Mucosa of rectum (tissue), 2 donors: ENCODE results near the gene STYX.

Experiments
- H3K27ac ChIP-seq, 2 donors: one replicate each; pipeline ENCODE4 v1.7.0; 2013; ENCODE audit warnings: inconsistent platforms in 2 of 2, low read depth in 2 of 2, low read length in 2 of 2
- H3K27me3 ChIP-seq, 2 donors: one replicate each; pipeline ENCODE4 v1.7.0; 2013; ENCODE audit warnings: low read length in 2 of 2; ENCODE audit not compliant: control insufficient read depth in 2 of 2, insufficient read depth in 2 of 2
- H3K36me3 ChIP-seq, 2 donors: one replicate each; pipeline ENCODE4 v1.7.0; 2013; ENCODE audit warnings: low read length in 2 of 2; ENCODE audit not compliant: control insufficient read depth in 2 of 2, insufficient read depth in 2 of 2
- H3K4me1 ChIP-seq, 2 donors: one replicate each; pipeline ENCODE4 v1.7.0; 2013; ENCODE audit warnings: low read length in 2 of 2, mild to moderate bottlenecking in 1 of 2; ENCODE audit not compliant: control insufficient read depth in 2 of 2, insufficient read depth in 2 of 2
- H3K4me3 ChIP-seq, 2 donors: one replicate each; pipeline ENCODE4 v1.7.0; 2013; ENCODE audit warnings: low read length in 2 of 2
- H3K9ac ChIP-seq, 2 donors: one replicate each; pipeline ENCODE4 v1.7.0; 2013; ENCODE audit warnings: low read length in 2 of 2, low read depth in 1 of 2, mild to moderate bottlenecking in 1 of 2
- H3K9me3 ChIP-seq, 2 donors: one replicate each; pipeline ENCODE4 v1.7.0; 2013; ENCODE audit warnings: low read length in 2 of 2; ENCODE audit not compliant: control insufficient read depth in 2 of 2
- donor health status: healthy.
- donor health status: Normal muscosa, but diverticular disease.

The STYX gene

GRCh38 chr14:52700701-52701172 lies 29.2 kb upstream of the STYX start:
- Histone ChIP-seq H3K27ac (peak overlapping the region; percentile 69 to 70), H3K4me3 (no peak overlapping the region), H3K9ac (peak overlapping the region in 1 of 2 donors; percentile 26), H3K27me3 (no peaks in the 10 kb centered on the region), H3K9me3 (no peaks in the 10 kb centered on the region), H3K36me3 (no peaks in the 10 kb centered on the region), H3K4me1 (peaks cover 2 to 18% of the 10 kb centered on the region in 2 donors)

- no peak overlapping the region for H3K9ac ChIP-seq
- peak overlapping the region; percentile 69 to 70 for H3K27ac ChIP-seq
- peak overlapping the region in 1 of 2 donors; percentile 42 for H3K4me3 ChIP-seq
- no peaks in the 10 kb centered on the region for H3K9me3 ChIP-seq
- no peaks in the 10 kb centered on the region for H3K36me3 ChIP-seq
- peaks cover 0 to 19% of the 10 kb centered on the region in 2 donors for H3K4me1 ChIP-seq
- no peaks in the 10 kb centered on the region for H3K27me3 ChIP-seq
These were observed 28.7 kb upstream of the STYX start for GRCh38 chr14:52701223-52701622.

- Histone ChIP-seq H3K9ac (no peak overlapping the region), H3K4me1 (peaks cover 0 to 29% of the 10 kb centered on the region in 2 donors), H3K9me3 (no peaks in the 10 kb centered on the region), H3K36me3 (no peaks in the 10 kb centered on the region), H3K4me3 (no peak overlapping the region), H3K27me3 (no peaks in the 10 kb centered on the region), H3K27ac (no peak overlapping the region)
These were observed 26.7 kb upstream of the STYX start for GRCh38 chr14:52703225-52703624.

GRCh38 chr14:52703664-52704063 lies 26.3 kb upstream of the STYX start:
- no peak overlapping the region for H3K27ac ChIP-seq
- no peak overlapping the region for H3K4me3 ChIP-seq
- H3K36me3 ChIP-seq = peaks cover 0 to 2% of the 10 kb centered on the region in 2 donors
- no peaks in the 10 kb centered on the region for H3K27me3 ChIP-seq
- H3K9me3 ChIP-seq = no peaks in the 10 kb centered on the region
- H3K9ac ChIP-seq = no peak overlapping the region
- peaks cover 0 to 31% of the 10 kb centered on the region in 2 donors for H3K4me1 ChIP-seq

GRCh38 chr14:52706286-52706685 lies 23.7 kb upstream of the STYX start:
- Histone ChIP-seq H3K27ac (peak overlapping the region; percentile 92 to 94), H3K4me3 (peak overlapping the region; percentile 78 to 99), H3K36me3 (peaks cover 15 to 23% of the 10 kb centered on the region in 2 donors)

DNA sequence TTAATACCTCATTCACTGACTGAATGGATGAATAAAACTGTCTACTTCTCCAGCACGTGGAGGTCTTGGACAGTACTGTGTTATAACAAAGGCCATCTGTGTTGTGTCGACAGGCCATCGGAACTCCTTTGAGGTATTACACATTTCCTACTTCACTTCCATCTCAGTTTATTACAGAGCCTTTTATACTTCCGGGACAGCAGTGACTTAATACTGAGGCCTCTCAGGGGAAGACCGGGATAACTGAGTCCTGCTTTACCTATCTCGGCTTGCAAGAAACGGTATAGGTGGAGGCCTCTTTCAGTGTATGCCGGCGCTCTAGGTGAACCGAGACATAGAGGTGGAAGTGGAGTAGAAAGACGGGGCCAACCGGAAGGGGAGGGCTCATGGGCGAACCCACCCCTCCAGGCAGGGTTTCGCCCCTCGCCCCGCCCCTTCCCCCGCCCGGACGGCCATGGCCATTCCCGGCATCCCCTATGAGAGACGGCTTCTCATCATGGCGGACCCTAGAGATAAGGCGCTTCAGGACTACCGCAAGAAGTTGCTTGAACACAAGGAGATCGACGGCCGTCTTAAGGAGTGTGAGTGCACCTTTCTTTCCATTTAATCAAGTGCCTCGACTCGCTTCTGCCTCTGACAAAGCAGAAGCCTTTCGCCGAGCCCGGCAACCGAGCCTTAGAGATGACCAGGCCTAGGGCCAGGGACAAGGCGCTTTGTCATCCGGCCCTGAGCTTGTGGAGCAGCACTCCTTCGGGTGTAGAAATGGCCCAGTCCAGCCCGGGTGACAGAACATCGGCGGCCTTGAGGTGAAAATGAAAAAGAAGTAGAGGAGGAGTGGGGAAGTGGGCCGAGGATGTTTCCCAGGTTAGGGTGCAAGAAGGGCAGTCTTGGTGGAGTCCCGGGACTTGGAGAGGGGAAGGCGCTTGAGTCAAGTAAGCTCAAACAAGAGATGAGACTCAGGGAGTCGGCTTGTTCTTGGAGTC lies 23.0 kb upstream of the STYX start, which contains the start of gene PSMC6:
Gene PSMC6, plus strand, starts transcription at position 477 of the 983 bp plus-strand sequence. Its CDS starts 20 bp downstream, at position 497.
- Histone ChIP-seq H3K27ac (peak within 1 kb of the TSS; percentile 92 to 94), H3K9ac (peak within 1 kb of the TSS; percentile 81 to 87), H3K4me3 (peak within 1 kb of the TSS; percentile 78 to 99), H3K4me1 (peaks cover 0 to 16% of the 10 kb centered on the region in 2 donors), H3K9me3 (no peaks in the 10 kb centered on the region), H3K36me3 (peaks cover 21 to 30% of the 10 kb centered on the region in 2 donors), H3K27me3 (no peaks in the 10 kb centered on the region)

More at GRCh38 chr14:52706286-52706685, 23.7 kb upstream of the STYX start:
- Histone ChIP-seq H3K27me3 (no peaks in the 10 kb centered on the region), H3K4me1 (peaks cover 0 to 17% of the 10 kb centered on the region in 2 donors), H3K9me3 (no peaks in the 10 kb centered on the region), H3K9ac (peak overlapping the region; percentile 81 to 87)

- no peaks in the 10 kb centered on the region for H3K9me3 ChIP-seq
- H3K27me3 ChIP-seq = no peaks in the 10 kb centered on the region
- H3K9ac ChIP-seq = no peak overlapping the region
- peaks cover 0 to 10% of the 10 kb centered on the region in 2 donors for H3K4me1 ChIP-seq
- H3K4me3 ChIP-seq = no peak overlapping the region
- H3K36me3 ChIP-seq = peaks cover 56 to 67% of the 10 kb centered on the region in 2 donors
- H3K27ac ChIP-seq = no peak overlapping the region
These were observed 18.3 kb upstream of the STYX start for GRCh38 chr14:52711666-52712065.

GRCh38 chr14:52716155-52716554 lies 13.8 kb upstream of the STYX start:
- Histone ChIP-seq H3K27ac (no peak overlapping the region), H3K36me3 (peaks cover 66 to 67% of the 10 kb centered on the region in 2 donors), H3K9me3 (no peaks in the 10 kb centered on the region), H3K4me3 (no peak overlapping the region), H3K27me3 (no peaks in the 10 kb centered on the region), H3K4me1 (no peaks in the 10 kb centered on the region), H3K9ac (no peak overlapping the region)

DNA sequence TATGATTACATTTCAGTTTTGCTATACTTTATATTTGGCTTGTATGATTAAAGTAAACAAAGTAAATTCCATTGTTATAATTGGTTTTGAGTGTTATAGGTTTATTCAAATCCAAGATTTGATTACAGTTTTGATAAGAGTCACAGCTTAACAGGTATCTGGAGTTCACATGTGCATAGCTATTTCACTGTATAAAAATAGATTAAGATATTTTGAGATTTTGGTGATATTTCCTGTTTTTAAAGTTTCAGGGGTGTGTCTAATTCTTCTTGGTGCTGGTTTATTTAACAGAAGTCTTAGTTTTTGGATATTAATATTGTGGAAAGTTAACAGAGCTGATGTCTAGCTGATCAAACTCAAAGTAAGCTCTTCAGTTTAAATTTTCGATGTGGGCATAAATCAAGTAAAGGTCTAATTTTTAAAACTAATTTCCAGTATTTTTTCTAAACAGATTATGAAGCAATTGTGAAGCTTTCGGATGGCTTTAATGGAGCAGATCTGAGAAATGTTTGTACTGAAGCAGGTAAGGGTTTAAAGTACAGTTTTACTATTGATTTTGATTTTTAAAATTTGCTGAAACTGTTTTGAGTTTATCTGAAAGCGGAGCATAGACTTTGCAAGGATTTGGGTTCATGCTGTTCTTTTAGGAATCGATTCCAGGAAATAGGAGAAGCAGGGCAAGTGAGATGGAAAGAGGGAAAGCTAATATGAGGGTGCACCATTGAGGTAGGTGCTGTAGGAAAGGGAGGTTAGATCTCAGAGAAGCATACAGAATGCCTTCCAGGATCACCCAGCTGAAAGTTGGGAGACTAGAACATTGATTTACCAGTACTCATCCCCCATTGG lies 6.2 kb upstream of the STYX start:
- Histone ChIP-seq H3K27me3 (no peaks in the 10 kb centered on the region), H3K27ac (no peak overlapping the region), H3K36me3 (peaks cover 37 to 49% of the 10 kb centered on the region in 2 donors), H3K9ac (no peak overlapping the region), H3K4me3 (no peak overlapping the region), H3K9me3 (no peaks in the 10 kb centered on the region), H3K4me1 (no peaks in the 10 kb centered on the region)
